H1 (cell line): ENCODE results near the gene KDM2A. TPM values are rescaled to one million over a fixed set of nuclear protein-coding genes. Genes with fewer than 3 reads are reported as not detected.

ENCODE experiments used
- BACH1 ChIP-seq: IDR thresholded peaks from 2 replicates; pipeline ENCODE4 v1.6.1; 2012; ENCODE audit warnings: low read length, improper control_type of control experiment
- BCL11A ChIP-seq, 2 experiments: IDR thresholded peaks; one replicate each; pipeline ENCODE4 v1.6.1; 2011; ENCODE audit warnings: low read depth in 2 of 2, low read length in 2 of 2, mild to moderate bottlenecking in 2 of 2
- EP300 ChIP-seq, 2 experiments: IDR thresholded peaks; 1 replicate in 1 of 2; 2 replicates in 1 of 2; pipeline ENCODE4 v1.6.1; 2011 to 2012; ENCODE audit warnings: low read depth in 2 of 2, low read length in 2 of 2, mild to moderate bottlenecking in 2 of 2, borderline replicate concordance in 1 of 2, inconsistent platforms in 1 of 2, moderate library complexity in 1 of 2
- HDAC6 ChIP-seq: IDR thresholded peaks from one replicate; pipeline ENCODE4 v1.7.1; 2012; ENCODE audit warnings: low read depth, mild to moderate bottlenecking, inconsistent platforms, low read length, moderate library complexity
- JUN ChIP-seq: IDR thresholded peaks from 2 replicates; pipeline ENCODE4 v1.6.1; 2011; ENCODE audit warnings: low read depth, mild to moderate bottlenecking, improper control_type of control experiment, low read length
- MAFK ChIP-seq: IDR thresholded peaks from 2 replicates; pipeline ENCODE4 v1.6.1; 2012; ENCODE audit warnings: low read depth, mild to moderate bottlenecking, improper control_type of control experiment, low read length
- POLR2AphosphoS5 ChIP-seq: IDR thresholded peaks from 2 replicates; pipeline ENCODE4 v1.6.1; 2011; ENCODE audit warnings: low read depth, low read length
- SRF ChIP-seq: IDR thresholded peaks from 2 replicates; pipeline ENCODE4 v1.6.1; 2011; ENCODE audit warnings: mild to moderate bottlenecking, low read depth, low read length, moderate library complexity
- TEAD4 ChIP-seq: IDR thresholded peaks from 2 replicates; pipeline ENCODE4 v1.6.1; 2012; ENCODE audit warnings: low read depth, low read length, inconsistent platforms, mixed read lengths
- polyA plus RNA-seq, 7 experiments: library from polyadenylated mRNA; depleted of rRNA in 3 of 7; stranded (reverse) in 5 of 7; unstranded in 2 of 7; fragments of >200 nt in 5 of 7; fragments of 200-250 nt in 2 of 7; gene quantifications; 1 replicate in 5 of 7; 2 replicates in 1 of 7; 4 replicates in 1 of 7; pipeline versions ENCODE4 v1.2.1 to v1.2.3, GENCODE V29; 2011 to 2013; ENCODE audit warnings: missing spikeins in 2 of 7, mixed read lengths in 2 of 7
- total RNA-seq: library from RNA; stranded (reverse); fragmentation: NEBNext Ultra II Directional; extraction: Animal tissue kit (Norgen Biotek cat#: 25700); gene quantifications from 2 replicates; pipeline ENCODE4 v1.2.1, GENCODE V29; 2021
- TF ChIP-seq, protein P1 (sequence below): fragments of 300-600 bp; sonication (generic); IDR thresholded peaks from 2 replicates; pipeline ENCODE4 v1.7.1; 2012; ENCODE audit warnings: low read length, moderate library complexity, mild to moderate bottlenecking, inconsistent platforms; ENCODE audit not compliant: insufficient replicate concordance

The KDM2A gene
- total and polyA plus RNA-seq, 2 of the 8 experiments (the other 6 are each of a cell fraction or from before 2014, with no cell fraction given): 55.4 to 66.2 TPM

DNA sequence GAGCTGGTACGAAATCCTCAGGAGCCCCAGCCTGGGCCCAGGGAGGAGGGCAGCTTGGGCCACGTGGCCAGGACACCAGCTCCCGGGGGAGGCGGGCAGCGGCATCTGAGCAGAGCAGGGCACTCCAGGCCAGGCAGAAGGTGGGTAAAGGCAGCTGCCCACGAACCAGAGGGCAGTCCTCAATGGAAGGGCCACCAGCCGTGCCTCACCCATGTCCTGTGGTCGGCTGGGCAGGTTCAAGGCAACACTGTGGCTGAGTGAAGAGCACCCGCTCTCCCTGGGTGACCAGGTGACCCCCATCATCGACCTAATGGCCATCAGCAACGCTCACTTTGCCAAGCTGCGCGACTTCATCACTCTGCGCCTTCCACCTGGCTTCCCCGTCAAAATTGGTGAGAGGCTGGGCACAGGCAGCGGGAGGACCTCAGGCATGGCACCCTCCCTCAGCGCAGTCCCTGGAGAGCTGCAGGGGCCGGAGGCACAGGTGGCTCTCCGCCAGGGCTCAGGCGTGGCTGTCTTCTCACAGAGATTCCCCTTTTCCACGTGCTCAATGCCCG lies 181.8 kb downstream of the KDM2A start (continued):
- TF ChIP-seq, protein P1, sequence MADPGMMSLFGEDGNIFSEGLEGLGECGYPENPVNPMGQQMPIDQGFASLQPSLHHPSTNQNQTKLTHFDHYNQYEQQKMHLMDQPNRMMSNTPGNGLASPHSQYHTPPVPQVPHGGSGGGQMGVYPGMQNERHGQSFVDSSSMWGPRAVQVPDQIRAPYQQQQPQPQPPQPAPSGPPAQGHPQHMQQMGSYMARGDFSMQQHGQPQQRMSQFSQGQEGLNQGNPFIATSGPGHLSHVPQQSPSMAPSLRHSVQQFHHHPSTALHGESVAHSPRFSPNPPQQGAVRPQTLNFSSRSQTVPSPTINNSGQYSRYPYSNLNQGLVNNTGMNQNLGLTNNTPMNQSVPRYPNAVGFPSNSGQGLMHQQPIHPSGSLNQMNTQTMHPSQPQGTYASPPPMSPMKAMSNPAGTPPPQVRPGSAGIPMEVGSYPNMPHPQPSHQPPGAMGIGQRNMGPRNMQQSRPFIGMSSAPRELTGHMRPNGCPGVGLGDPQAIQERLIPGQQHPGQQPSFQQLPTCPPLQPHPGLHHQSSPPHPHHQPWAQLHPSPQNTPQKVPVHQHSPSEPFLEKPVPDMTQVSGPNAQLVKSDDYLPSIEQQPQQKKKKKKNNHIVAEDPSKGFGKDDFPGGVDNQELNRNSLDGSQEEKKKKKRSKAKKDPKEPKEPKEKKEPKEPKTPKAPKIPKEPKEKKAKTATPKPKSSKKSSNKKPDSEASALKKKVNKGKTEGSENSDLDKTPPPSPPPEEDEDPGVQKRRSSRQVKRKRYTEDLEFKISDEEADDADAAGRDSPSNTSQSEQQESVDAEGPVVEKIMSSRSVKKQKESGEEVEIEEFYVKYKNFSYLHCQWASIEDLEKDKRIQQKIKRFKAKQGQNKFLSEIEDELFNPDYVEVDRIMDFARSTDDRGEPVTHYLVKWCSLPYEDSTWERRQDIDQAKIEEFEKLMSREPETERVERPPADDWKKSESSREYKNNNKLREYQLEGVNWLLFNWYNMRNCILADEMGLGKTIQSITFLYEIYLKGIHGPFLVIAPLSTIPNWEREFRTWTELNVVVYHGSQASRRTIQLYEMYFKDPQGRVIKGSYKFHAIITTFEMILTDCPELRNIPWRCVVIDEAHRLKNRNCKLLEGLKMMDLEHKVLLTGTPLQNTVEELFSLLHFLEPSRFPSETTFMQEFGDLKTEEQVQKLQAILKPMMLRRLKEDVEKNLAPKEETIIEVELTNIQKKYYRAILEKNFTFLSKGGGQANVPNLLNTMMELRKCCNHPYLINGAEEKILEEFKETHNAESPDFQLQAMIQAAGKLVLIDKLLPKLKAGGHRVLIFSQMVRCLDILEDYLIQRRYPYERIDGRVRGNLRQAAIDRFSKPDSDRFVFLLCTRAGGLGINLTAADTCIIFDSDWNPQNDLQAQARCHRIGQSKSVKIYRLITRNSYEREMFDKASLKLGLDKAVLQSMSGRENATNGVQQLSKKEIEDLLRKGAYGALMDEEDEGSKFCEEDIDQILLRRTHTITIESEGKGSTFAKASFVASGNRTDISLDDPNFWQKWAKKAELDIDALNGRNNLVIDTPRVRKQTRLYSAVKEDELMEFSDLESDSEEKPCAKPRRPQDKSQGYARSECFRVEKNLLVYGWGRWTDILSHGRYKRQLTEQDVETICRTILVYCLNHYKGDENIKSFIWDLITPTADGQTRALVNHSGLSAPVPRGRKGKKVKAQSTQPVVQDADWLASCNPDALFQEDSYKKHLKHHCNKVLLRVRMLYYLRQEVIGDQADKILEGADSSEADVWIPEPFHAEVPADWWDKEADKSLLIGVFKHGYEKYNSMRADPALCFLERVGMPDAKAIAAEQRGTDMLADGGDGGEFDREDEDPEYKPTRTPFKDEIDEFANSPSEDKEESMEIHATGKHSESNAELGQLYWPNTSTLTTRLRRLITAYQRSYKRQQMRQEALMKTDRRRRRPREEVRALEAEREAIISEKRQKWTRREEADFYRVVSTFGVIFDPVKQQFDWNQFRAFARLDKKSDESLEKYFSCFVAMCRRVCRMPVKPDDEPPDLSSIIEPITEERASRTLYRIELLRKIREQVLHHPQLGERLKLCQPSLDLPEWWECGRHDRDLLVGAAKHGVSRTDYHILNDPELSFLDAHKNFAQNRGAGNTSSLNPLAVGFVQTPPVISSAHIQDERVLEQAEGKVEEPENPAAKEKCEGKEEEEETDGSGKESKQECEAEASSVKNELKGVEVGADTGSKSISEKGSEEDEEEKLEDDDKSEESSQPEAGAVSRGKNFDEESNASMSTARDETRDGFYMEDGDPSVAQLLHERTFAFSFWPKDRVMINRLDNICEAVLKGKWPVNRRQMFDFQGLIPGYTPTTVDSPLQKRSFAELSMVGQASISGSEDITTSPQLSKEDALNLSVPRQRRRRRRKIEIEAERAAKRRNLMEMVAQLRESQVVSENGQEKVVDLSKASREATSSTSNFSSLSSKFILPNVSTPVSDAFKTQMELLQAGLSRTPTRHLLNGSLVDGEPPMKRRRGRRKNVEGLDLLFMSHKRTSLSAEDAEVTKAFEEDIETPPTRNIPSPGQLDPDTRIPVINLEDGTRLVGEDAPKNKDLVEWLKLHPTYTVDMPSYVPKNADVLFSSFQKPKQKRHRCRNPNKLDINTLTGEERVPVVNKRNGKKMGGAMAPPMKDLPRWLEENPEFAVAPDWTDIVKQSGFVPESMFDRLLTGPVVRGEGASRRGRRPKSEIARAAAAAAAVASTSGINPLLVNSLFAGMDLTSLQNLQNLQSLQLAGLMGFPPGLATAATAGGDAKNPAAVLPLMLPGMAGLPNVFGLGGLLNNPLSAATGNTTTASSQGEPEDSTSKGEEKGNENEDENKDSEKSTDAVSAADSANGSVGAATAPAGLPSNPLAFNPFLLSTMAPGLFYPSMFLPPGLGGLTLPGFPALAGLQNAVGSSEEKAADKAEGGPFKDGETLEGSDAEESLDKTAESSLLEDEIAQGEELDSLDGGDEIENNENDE: no peak
- TF ChIP-seq JUN (no peak), EP300 (IDR thresholded peaks at IDR 0.05; ENCODE audit: borderline replicate concordance in 1 of 2, low read depth in 2 of 2, low read length in 2 of 2) (no peak), TEAD4 (no peak), BACH1 (no peak), POLR2AphosphoS5 (no peak), HDAC6 (no peak), BCL11A (IDR thresholded peaks at IDR 0.05; ENCODE audit: low read depth in 2 of 2, low read length in 2 of 2) (no peak), SRF (no peak), MAFK (no peak)
- TF ChIP-seq, all 59 proteins: peak for 0
